ENCODE results near the gene CAMK2B. TPM values are rescaled to one million over a fixed set of nuclear protein-coding genes. Genes with fewer than 3 reads are reported as not detected.

CAMK2B gene
- total RNA-seq, 4 donors from 2014 or later = 0.89 to 5.1 (median 1.2) TPM

- no peaks in the 10 kb centered on the region for H3K9me3 ChIP-seq
- peaks cover 5% of the 10 kb centered on the region for H3K27me3 ChIP-seq
- 65% methylated on average over 3 of the region's 14 CpGs for WGBS
- no peak overlapping the region for H3K4me3 ChIP-seq
- peaks cover 42% of the 10 kb centered on the region for H3K4me1 ChIP-seq
- no peaks in the 10 kb centered on the region for H3K36me3 ChIP-seq
- peak in 1 of 3 donors; percentile 15 for TF ChIP-seq POLR2AphosphoS5 (IDR thresholded peaks at IDR 0.05)
- no peak for TF ChIP-seq CTCF (IDR thresholded peaks at IDR 0.05)
- no peak for TF ChIP-seq EP300 (IDR thresholded peaks at IDR 0.05)
- TF ChIP-seq POLR2A (IDR thresholded peaks at IDR 0.05) = no peak
- DNase-seq (ENCODE audit: low spot score in 2 of 2) = no peak
- peak overlapping the region; percentile 73 for H3K27ac ChIP-seq
Measured at GRCh38 chr7:44258865-44259546, 66.4 kb downstream of the CAMK2B start.

GRCh38 chr7:44258423-44258760 lies 67.0 kb downstream of the CAMK2B start:
- Histone ChIP-seq H3K27ac (peak overlapping the region; percentile 73), H3K9me3 (no peaks in the 10 kb centered on the region), H3K36me3 (no peaks in the 10 kb centered on the region), H3K4me3 (no peak overlapping the region), H3K27me3 (no peaks in the 10 kb centered on the region), H3K4me1 (peaks cover 35% of the 10 kb centered on the region)
- 53% methylated on average over 4 of the region's 4 CpGs for WGBS
- no peak for TF ChIP-seq CTCF (IDR thresholded peaks at IDR 0.05)
- TF ChIP-seq POLR2AphosphoS5 (IDR thresholded peaks at IDR 0.05) = no peak
- TF ChIP-seq EP300 (IDR thresholded peaks at IDR 0.05) = no peak
- no peak for TF ChIP-seq POLR2A (IDR thresholded peaks at IDR 0.05)
- DNase-seq (ENCODE audit: low spot score in 2 of 2) = no peak

- no peak for TF ChIP-seq POLR2AphosphoS5 (IDR thresholded peaks at IDR 0.05)
- TF ChIP-seq POLR2A (IDR thresholded peaks at IDR 0.05) = no peak
- no peak for TF ChIP-seq EP300 (IDR thresholded peaks at IDR 0.05)
- TF ChIP-seq CTCF (IDR thresholded peaks at IDR 0.05) = no peak
- Histone ChIP-seq H3K4me3 (no peak overlapping the region), H3K9me3 (no peaks in the 10 kb centered on the region), H3K36me3 (no peaks in the 10 kb centered on the region), H3K27me3 (no peaks in the 10 kb centered on the region), H3K27ac (peak overlapping the region; percentile 15), H3K4me1 (peaks cover 32% of the 10 kb centered on the region)
- WGBS = 26% methylated on average over 6 of the region's 18 CpGs
- no peak for DNase-seq (ENCODE audit: low spot score in 2 of 2)
Measured at GRCh38 chr7:44257618-44258422, 67.6 kb downstream of the CAMK2B start.

- H3K27ac ChIP-seq = peak overlapping the region; percentile 15
- peaks cover 32% of the 10 kb centered on the region for H3K4me1 ChIP-seq
- no peak for DNase-seq (ENCODE audit: low spot score in 2 of 2)
- H3K4me3 ChIP-seq = no peak overlapping the region
- no peaks in the 10 kb centered on the region for H3K36me3 ChIP-seq
- WGBS = 82% methylated on average over 2 of the region's 6 CpGs
- no peaks in the 10 kb centered on the region for H3K9me3 ChIP-seq
- H3K27me3 ChIP-seq = no peaks in the 10 kb centered on the region
- TF ChIP-seq POLR2AphosphoS5 (IDR thresholded peaks at IDR 0.05) (no peak), POLR2A (IDR thresholded peaks at IDR 0.05) (no peak), CTCF (IDR thresholded peaks at IDR 0.05) (no peak), EP300 (IDR thresholded peaks at IDR 0.05) (no peak)
Measured at GRCh38 chr7:44257213-44257612, 68.2 kb downstream of the CAMK2B start.

- 100% methylated on average over 1 of the region's 5 CpGs for WGBS
- no peak overlapping the region for H3K27ac ChIP-seq
- no peaks in the 10 kb centered on the region for H3K36me3 ChIP-seq
- no peaks in the 10 kb centered on the region for H3K9me3 ChIP-seq
- H3K27me3 ChIP-seq = no peaks in the 10 kb centered on the region
- no peak for DNase-seq (ENCODE audit: low spot score in 2 of 2)
- TF ChIP-seq POLR2AphosphoS5 (IDR thresholded peaks at IDR 0.05) = no peak
- TF ChIP-seq POLR2A (IDR thresholded peaks at IDR 0.05) = no peak
- no peak for TF ChIP-seq EP300 (IDR thresholded peaks at IDR 0.05)
- TF ChIP-seq CTCF (IDR thresholded peaks at IDR 0.05) = no peak
- H3K4me3 ChIP-seq = no peak overlapping the region
- H3K4me1 ChIP-seq = peaks cover 32% of the 10 kb centered on the region
Measured at GRCh38 chr7:44256459-44256858, 68.9 kb downstream of the CAMK2B start.

All from suprapubic skin (tissue), 4 donors.